ENCODE data around the gene SLIT1.

SLIT1 gene

DNA sequence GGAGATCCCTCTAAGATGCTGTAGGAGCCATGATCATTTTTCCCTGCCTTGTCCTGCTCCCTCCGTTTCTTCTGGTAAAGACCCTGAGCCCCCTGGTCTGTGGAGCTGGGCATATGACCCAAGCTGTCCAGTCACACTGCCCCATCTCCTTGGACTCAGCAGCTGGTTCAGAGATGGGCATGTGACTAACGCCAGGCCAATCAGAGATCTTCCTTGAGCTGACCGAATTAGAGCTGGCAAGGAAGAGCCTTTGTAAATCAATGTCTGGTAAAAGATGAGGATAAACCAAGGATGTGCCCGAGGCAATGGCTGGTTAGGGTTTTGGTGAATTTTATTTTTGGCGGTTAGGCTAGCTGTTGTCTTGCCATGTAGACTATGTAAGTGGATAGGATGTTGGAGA lies 180.4 kb downstream of the SLIT1 start:
- no peak for TF ChIP-seq CTCF (IDR thresholded peaks at IDR 0.05; ENCODE audit: low read depth, low read length)
- H3K4me3 ChIP-seq (replicated peaks in 1 of 2; ENCODE audit: low read depth in 2 of 2, low read length in 2 of 2), result no peak overlapping the region
- DNase-seq (ENCODE audit: low read depth in 2 of 2), result no peak

GRCh38 chr10:97004591-97004990 lies 181.2 kb downstream of the SLIT1 start:
- no peak for DNase-seq (ENCODE audit: low read depth in 2 of 2)
- no peak overlapping the region for H3K4me3 ChIP-seq (replicated peaks in 1 of 2; ENCODE audit: low read depth in 2 of 2, low read length in 2 of 2)
- no peak for TF ChIP-seq CTCF (IDR thresholded peaks at IDR 0.05; ENCODE audit: low read depth, low read length)

DNA sequence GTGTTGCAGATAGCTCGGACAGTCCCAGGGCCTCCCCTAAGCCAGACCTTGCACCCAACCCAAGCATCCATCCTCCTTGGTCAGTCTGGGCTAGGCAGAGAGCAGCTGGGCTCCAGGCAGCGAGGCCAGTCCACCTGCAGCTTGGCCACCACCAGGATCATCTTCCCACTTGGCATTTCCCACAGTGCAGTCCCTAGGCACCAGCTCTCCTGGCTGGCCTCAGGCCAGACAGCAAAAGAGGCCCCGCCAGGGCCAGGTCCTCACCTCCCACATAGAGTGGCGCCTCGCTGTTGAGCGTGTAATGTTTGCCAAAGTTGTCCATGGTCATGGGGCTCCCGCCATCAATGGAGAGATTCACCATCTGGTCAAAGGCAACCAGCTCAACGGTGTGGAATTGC lies 182.0 kb downstream of the SLIT1 start:
- H3K4me3 ChIP-seq (replicated peaks in 1 of 2; ENCODE audit: low read depth in 2 of 2, low read length in 2 of 2), result no peak overlapping the region
- no peak for TF ChIP-seq CTCF (IDR thresholded peaks at IDR 0.05; ENCODE audit: low read depth, low read length)
- no peak for DNase-seq (ENCODE audit: low read depth in 2 of 2)

- no peak for TF ChIP-seq CTCF (IDR thresholded peaks at IDR 0.05; ENCODE audit: low read depth, low read length)
- H3K4me3 ChIP-seq (replicated peaks in 1 of 2; ENCODE audit: low read depth in 2 of 2, low read length in 2 of 2), result no peak overlapping the region
- DNase-seq (ENCODE audit: low read depth in 2 of 2), result no peak
Measured at GRCh38 chr10:97003151-97003803, 182.5 kb downstream of the SLIT1 start.

- no peak for DNase-seq (ENCODE audit: low read depth in 2 of 2)
- H3K4me3 ChIP-seq (replicated peaks in 1 of 2; ENCODE audit: low read depth in 2 of 2, low read length in 2 of 2), result no peak overlapping the region
- no peak for TF ChIP-seq CTCF (IDR thresholded peaks at IDR 0.05; ENCODE audit: low read depth, low read length)
Measured at GRCh38 chr10:97002670-97003069, 183.1 kb downstream of the SLIT1 start.

DNA sequence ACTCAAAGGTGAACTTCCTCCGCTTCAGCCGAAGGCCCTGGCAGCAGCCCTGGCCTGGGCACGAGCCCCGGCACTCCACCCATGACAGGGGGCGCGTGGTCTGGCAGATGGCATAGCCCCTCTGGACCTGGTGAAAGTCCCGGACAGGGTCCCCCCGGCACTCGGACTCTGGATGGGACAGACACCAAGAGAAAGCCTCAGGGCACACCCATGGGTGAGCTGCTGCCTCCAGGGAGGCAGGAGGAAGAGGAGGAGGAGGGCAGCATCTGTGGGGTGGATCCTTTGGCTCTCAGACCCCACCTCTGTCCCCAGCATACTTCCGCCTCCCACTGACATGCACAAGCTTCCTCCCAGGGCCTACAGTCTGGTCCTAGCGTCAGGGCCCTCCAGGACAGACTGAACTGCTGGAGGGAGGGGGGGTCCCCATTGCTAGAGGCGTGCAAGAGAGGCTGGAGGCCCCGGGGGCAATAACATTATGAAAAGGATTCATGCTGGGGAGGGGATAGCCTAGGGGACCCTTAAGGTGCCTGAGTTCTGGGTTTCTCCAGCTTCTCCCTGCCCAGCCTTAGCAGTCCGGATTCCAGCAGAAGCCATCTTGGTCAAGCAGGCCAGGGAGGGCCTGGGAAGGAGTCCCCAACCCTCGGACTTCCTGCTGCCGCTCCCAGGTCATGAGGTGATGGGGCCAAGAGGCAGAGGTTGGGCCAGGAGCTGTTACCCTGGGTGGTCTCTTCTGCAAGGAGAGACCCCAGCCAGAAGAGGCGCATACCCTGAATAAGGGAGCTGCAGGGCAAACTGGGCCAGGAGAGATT lies 184.4 kb downstream of the SLIT1 start:
- no peak overlapping the region for H3K4me3 ChIP-seq (replicated peaks in 1 of 2; ENCODE audit: low read depth in 2 of 2, low read length in 2 of 2)
- no peak for TF ChIP-seq CTCF (IDR thresholded peaks at IDR 0.05; ENCODE audit: low read depth, low read length)
- no peak for DNase-seq (ENCODE audit: low read depth in 2 of 2)
